Fibroblast of the aortic adventitia (primary cell): Measurements from ENCODE around the gene RPS6KB2. TPM values are rescaled to one million over a fixed set of nuclear protein-coding genes. Genes with fewer than 3 reads are reported as not detected.

Source experiments
- DNase-seq: peaks from one replicate; pipeline ENCODE4 v3.0.0-alpha.2; 2010; ENCODE audit warnings: low read depth
- H3K4me3 ChIP-seq: 2 replicates; pipeline ENCODE4 v1.5.1; 2011; ENCODE audit warnings: low read depth, mild to moderate bottlenecking, control low read depth, low read length, moderate library complexity
- CTCF ChIP-seq: IDR thresholded peaks from 2 replicates; pipeline ENCODE4 v1.5.1; 2011; ENCODE audit warnings: mild to moderate bottlenecking, low read length, control low read depth, inconsistent platforms; ENCODE audit not compliant: insufficient read depth
- total RNA-seq: library from RNA; depleted of rRNA; stranded (reverse); fragments of >200 nt; gene quantifications from 2 replicates; pipeline ENCODE4 v1.2.3, GENCODE V29; 2012; ENCODE audit warnings: low replicate concordance

Gene RPS6KB2
- total RNA-seq, 1 donor = 35.6 TPM

GRCh38 chr11:67408437-67409200 lies 19.7 kb upstream of the RPS6KB2 start:
- no peak for DNase-seq
- no peak overlapping the region for H3K4me3 ChIP-seq
- TF ChIP-seq CTCF = no peak

GRCh38 chr11:67409261-67409666 lies 19.0 kb upstream of the RPS6KB2 start:
- DNase-seq = no peak
- TF ChIP-seq CTCF = no peak

GRCh38 chr11:67409781-67410368 lies 18.4 kb upstream of the RPS6KB2 start:
- no peak for DNase-seq
- H3K4me3 ChIP-seq = no peak overlapping the region
- no peak for TF ChIP-seq CTCF

More at GRCh38 chr11:67409261-67409666, 19.0 kb upstream of the RPS6KB2 start:
- H3K4me3 ChIP-seq = no peak overlapping the region

GRCh38 chr11:67410369-67410831 lies 17.9 kb upstream of the RPS6KB2 start:
- no peak overlapping the region for H3K4me3 ChIP-seq
- no peak for TF ChIP-seq CTCF
- DNase-seq = no peak

GRCh38 chr11:67410984-67411784 lies 17.1 kb upstream of the RPS6KB2 start:
- DNase-seq = no peak
- no peak overlapping the region for H3K4me3 ChIP-seq
- TF ChIP-seq CTCF = no peak

- no peak overlapping the region for H3K4me3 ChIP-seq
- TF ChIP-seq CTCF = no peak
- no peak for DNase-seq
Observed at GRCh38 chr11:67411785-67412152, 16.5 kb upstream of the RPS6KB2 start.
